NB4 (cell line): ENCODE measurements around the gene PRODH2.
"Not testable (repeated sequence)": the region's sequence is repeated elsewhere in the genome, so short reads cannot be mapped to it uniquely, and the experiment has no call there.

Experiments used
- DNase-seq: peaks from one replicate; pipeline ENCODE4 v3.0.0; 2010; ENCODE audit warnings: low read depth
- H3K4me3 ChIP-seq: one replicate; pipeline ENCODE4 v1.5.1; 2011; ENCODE audit warnings: mild to moderate bottlenecking, low read depth, low read length, moderate library complexity
- MYC ChIP-seq: IDR thresholded peaks from 2 replicates; pipeline ENCODE4 v1.6.1; 2011; ENCODE audit warnings: low read depth, low read length
- POLR2A ChIP-seq: IDR thresholded peaks from 2 replicates; pipeline ENCODE4 v1.6.1; 2011; ENCODE audit warnings: mild to moderate bottlenecking; ENCODE audit not compliant: insufficient read length; ENCODE audit errors: extremely low read depth
- TF ChIP-seq, protein P1 (sequence below): IDR thresholded peaks from one replicate; pipeline ENCODE4 v1.5.1; 2012; ENCODE audit warnings: low read depth, low read length
- TF ChIP-seq, protein P2 (sequence below): IDR thresholded peaks from 2 replicates; pipeline ENCODE4 v1.6.1; 2011; ENCODE audit warnings: low read depth, low read length

PRODH2 gene

DNA sequence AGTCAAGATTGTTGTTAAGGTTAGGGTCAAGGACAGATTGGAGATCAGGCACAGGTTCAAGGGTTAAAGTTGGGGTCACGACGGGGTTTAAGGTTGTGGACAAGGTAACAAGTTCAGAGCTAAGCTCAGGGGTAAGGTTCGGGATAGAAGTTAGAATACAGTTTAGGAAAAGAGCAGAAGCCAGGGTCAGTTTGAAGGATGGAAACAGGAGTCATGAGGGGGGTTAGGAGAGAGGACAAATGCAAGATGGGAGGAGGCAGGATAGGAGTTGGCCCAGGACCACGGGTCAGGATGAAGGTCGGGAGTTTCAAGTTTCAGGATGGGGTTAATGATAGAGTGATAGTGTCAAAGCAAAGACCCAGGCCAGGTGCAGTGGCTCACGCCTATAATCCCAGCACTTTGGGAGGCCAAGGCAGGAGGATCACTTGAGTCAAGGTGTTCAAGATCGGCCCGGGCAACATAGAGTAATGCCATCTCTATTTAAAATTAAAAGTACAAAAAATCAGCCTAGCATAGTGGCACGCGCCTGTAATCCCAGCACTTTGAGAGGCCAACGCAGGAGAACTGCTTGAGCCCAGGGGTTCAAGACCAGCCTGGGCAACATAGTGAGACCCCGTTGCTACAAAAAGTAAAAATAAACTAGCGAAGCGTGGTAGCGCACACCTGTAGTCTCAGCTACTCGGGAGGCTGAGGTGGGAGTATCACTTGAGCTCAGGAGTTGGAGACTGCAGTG lies 32.0 kb upstream of the PRODH2 start:
- TF ChIP-seq, protein P1, sequence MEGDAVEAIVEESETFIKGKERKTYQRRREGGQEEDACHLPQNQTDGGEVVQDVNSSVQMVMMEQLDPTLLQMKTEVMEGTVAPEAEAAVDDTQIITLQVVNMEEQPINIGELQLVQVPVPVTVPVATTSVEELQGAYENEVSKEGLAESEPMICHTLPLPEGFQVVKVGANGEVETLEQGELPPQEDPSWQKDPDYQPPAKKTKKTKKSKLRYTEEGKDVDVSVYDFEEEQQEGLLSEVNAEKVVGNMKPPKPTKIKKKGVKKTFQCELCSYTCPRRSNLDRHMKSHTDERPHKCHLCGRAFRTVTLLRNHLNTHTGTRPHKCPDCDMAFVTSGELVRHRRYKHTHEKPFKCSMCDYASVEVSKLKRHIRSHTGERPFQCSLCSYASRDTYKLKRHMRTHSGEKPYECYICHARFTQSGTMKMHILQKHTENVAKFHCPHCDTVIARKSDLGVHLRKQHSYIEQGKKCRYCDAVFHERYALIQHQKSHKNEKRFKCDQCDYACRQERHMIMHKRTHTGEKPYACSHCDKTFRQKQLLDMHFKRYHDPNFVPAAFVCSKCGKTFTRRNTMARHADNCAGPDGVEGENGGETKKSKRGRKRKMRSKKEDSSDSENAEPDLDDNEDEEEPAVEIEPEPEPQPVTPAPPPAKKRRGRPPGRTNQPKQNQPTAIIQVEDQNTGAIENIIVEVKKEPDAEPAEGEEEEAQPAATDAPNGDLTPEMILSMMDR: no peak
- TF ChIP-seq POLR2A (no peak), MYC (no peak)
- TF ChIP-seq, protein P2, sequence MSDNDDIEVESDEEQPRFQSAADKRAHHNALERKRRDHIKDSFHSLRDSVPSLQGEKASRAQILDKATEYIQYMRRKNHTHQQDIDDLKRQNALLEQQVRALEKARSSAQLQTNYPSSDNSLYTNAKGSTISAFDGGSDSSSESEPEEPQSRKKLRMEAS: no peak
- H3K4me3 ChIP-seq: no peak overlapping the region
- no peak for DNase-seq

DNA sequence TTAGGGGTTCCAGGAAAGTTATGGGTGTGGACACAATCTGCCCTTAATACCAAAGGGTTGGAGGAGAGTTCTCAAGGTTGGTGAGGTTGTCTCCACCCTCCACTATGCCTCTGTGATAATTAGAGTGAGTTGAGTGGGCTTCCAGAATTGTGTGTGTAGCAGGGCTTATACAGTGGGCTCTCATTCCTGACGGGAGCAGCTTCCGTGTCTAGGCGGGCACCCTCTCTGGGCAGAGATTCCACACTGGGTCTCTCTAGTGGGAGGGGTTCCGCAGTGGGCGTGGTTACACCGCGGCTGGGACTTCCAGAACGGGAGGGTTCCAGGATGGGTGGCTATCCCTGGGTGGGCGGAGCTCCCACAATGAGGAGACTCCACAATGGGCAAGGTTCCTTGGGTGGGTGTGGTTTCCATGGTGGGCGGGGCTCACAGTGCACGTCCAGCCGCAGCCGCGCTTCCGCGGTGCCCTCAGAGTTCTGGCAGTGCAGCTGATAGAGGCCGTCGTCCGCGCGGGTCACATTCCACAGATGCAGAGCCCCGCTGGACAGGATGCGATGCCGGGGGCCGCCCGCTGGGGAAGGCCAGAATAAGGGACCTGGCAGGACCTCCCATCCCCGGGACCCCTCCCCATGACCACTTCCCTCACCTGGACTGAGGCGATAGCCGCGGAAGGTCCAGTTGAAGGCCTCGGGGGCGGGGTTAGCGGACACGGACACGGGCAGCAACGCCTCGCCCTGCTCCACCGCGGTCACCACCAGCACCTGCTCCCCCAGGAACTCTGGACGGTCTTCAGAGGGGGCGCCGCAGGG lies 31.2 kb upstream of the PRODH2 start:
- no peak for DNase-seq
- no peak overlapping the region for H3K4me3 ChIP-seq
- no peak for TF ChIP-seq MYC
- TF ChIP-seq, protein P1: no peak
- TF ChIP-seq, protein P2: no peak
- no peak for TF ChIP-seq POLR2A

DNA sequence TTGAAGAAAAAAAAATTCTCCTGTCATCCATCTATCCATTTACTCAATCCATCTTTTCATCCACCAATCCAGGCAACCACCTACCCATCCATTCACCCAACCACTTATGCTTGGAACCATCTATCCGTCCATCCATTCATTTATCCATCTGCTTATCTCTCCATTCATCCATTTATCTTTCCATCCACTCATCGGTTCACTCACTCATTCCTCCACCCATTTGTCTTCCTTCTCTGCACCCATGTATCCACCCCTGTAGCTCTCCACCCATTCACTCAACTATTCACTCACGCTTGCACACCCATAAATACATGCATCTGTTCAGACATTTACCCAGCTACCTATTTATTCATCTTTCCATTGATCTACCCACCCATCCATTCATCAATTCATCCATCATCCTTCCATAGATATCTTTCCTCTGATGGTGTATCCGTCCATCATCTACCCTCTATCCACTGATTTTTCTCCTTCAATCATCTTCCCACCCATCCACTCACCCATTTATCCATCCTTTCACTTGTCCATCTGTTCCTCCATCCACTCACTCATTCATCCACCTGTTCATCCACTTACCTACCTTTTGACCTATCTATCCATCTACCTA lies 30.1 kb upstream of the PRODH2 start:
- TF ChIP-seq POLR2A: no peak
- TF ChIP-seq, protein P1: no peak
- TF ChIP-seq, protein P2: no peak
- no peak for TF ChIP-seq MYC
- DNase-seq: no peak
- H3K4me3 ChIP-seq: no peak overlapping the region

DNA sequence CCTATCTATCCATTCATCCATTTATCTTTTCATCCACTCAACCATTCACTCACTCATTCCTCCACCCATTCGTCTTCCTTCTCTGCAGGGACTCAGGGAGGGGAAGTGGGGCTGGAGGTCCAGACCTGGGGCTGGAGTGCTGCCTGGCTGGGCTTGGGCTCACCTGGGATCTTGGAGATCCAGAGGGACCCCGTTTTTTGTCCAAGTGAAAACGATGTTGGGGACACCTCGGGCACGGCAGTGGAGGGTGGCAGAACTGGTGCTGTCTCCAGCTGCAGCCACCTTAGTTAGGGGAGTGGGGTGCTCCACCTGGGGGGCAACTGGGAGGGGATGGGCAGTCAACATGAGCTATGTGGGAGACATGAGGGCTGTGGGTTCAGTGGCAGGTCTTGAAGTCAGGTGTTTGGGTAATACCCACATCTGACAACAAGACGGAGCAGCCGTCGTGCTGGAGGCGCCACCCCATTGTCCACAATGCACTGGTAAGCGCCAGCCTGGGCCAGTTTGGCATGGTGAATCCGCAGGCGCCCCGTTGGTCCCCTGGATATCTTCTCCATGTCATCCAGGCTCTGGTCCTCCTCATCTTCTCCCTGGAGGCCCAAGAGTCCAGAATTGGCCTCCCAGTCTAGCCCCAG lies 29.4 kb upstream of the PRODH2 start:
- DNase-seq: no peak
- TF ChIP-seq, protein P2: no peak
- TF ChIP-seq POLR2A (no peak), MYC (no peak)
- TF ChIP-seq, protein P1: no peak

DNA sequence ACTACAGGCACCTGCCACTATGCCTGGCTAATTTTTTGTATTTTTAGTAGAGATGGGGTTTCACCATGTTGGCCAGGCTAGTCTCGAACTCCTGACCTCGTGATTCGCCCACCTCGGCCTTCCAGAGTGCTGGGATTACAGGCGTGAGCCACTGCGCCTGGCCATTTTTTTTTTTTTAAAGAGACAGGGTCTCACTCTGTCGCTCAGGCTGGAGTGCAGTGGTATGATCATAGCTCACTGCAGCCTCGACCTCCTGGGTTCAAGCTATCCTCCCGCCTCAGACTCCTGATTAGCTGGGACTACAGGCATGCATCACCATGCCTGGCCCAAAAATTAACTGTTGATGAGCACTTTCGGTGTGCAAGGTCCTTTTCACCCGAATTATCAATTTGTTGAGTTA lies 23.5 kb upstream of the PRODH2 start:
- DNase-seq, H3K4me3 ChIP-seq: not testable (repeated sequence)

More for the DNA sequence above, 29.4 kb upstream of the PRODH2 start:
- no peak overlapping the region for H3K4me3 ChIP-seq
